Measurements from ENCODE around the gene OSBPL3.

GRCh38 chr7:25024066-25024465 is 44.1 kb upstream of the OSBPL3 start:
- no peak for TF ChIP-seq RAD21 (IDR thresholded peaks at IDR 0.05; ENCODE audit: low read depth)
- no peak for TF ChIP-seq USF1 (IDR thresholded peaks at IDR 0.05)
- TF ChIP-seq ZBTB7A (IDR thresholded peaks at IDR 0.05; ENCODE audit: low read depth) = no peak
